HCT116 (cell line): Measurements from ENCODE around the gene THAP11. TPM values are rescaled to one million over a fixed set of nuclear protein-coding genes. Genes with fewer than 3 reads are reported as not detected.
A peak's percentile ranks its signal among the peaks of the same experiment; 100 is the strongest.

Source experiments
- ATAC-seq: fragments of 200-7000 bp; cut with Tn5 transposase; 2 replicates; pipeline ENCODE4 v1.9.1; 2020; ENCODE audit warnings: mild to moderate bottlenecking, moderate library complexity
- BruUV-seq: library from RNA; stranded (reverse); fragments of 400-500 nt; replicated peaks from 2 replicates; lab custom pipeline; 2021; lab: Mats Ljungman, UMichigan
- CTCF ChIA-PET: fragments of 300-600 bp; sonication (Branson Sonifier 250); formaldehyde crosslinking; loops from one replicate; lab custom pipeline; 2021; ENCODE audit warnings: antibody characterized with exemption; lab: Charles Lee
- POLR2A ChIA-PET: fragments of 300-600, 350-600 bp; sonication (Branson Sonifier 250); formaldehyde crosslinking; loops from one replicate; lab custom pipeline; 2021; ENCODE audit warnings: antibody characterized with exemption; lab: Charles Lee
- RAD21 ChIA-PET, 2 experiments: fragments of 300-600 bp; sonication (Branson Sonifier 250); formaldehyde crosslinking; loops; one replicate each; lab custom pipeline; 2023; ENCODE audit warnings: low total read pairs in 2 of 2; ENCODE audit not compliant: uncharacterized antibody in 2 of 2, unreplicated experiment in 2 of 2, low non-redundant PET in 1 of 2; lab: Charles Lee
- DNase-seq: peaks from one replicate; pipeline ENCODE4 v3.0.0-alpha.2; 2010; ENCODE audit warnings: low read depth, low spot score
- H2AFZ ChIP-seq: fragments of 200-600 bp; shearing (Covaris generic), sonication (generic); 2 replicates; pipeline ENCODE4 v1.6.1; 2017; ENCODE audit warnings: low read depth, mixed run types, mixed read lengths, antibody characterized with exemption, low read length; ENCODE audit not compliant: poor library complexity, severe bottlenecking
- H3K27ac ChIP-seq: 2 replicates; pipeline ENCODE4 v1.5.1; 2012; ENCODE audit warnings: low read depth, low read length
- H3K27me3 ChIP-seq: fragments of 200-600 bp; sonication (generic); 2 replicates; pipeline ENCODE4 v1.6.1; 2016; ENCODE audit warnings: mixed run types, low read length, mixed read lengths; ENCODE audit not compliant: insufficient read depth
- H3K36me3 ChIP-seq, 2 experiments: fragments of 200-500 bp in 1 of 2; fragments of 200-600 bp in 1 of 2; sonication (Bioruptor generic) in 1 of 2; sonication (generic) in 1 of 2; 2 replicates each; pipeline versions ENCODE4 v1.5.1 to v1.6.1; 2014 to 2016; ENCODE audit warnings: low read length in 2 of 2, inconsistent platforms in 1 of 2, mixed read lengths in 1 of 2, mixed run types in 1 of 2; ENCODE audit not compliant: insufficient read depth in 2 of 2, control insufficient read depth in 1 of 2
- H3K4me1 ChIP-seq, 2 experiments: fragments of 200-600 bp in 1 of 2; sonication (generic) in 1 of 2; 2 replicates each; pipeline versions ENCODE4 v1.5.1 to v1.6.1; 2012 to 2017; ENCODE audit warnings: low read length in 2 of 2, inconsistent platforms in 1 of 2, mild to moderate bottlenecking in 1 of 2, mixed read lengths in 1 of 2, mixed run types in 1 of 2, moderate library complexity in 1 of 2; ENCODE audit not compliant: insufficient read depth in 2 of 2, control insufficient read depth in 1 of 2
- H3K4me2 ChIP-seq: fragments of 200-600 bp; sonication (generic); 2 replicates; pipeline ENCODE4 v1.6.1; 2017; ENCODE audit warnings: mixed run types, low read length, mixed read lengths
- H3K4me3 ChIP-seq, 2 experiments: fragments of 200-600 bp in 1 of 2; sonication (generic) in 1 of 2; replicated peaks in 1 of 2; 2 replicates each; pipeline ENCODE4 v1.5.1; 2011 to 2016; ENCODE audit warnings: low read length in 2 of 2, control low read depth in 1 of 2, low read depth in 1 of 2, mild to moderate bottlenecking in 1 of 2, mixed read lengths in 1 of 2, mixed run types in 1 of 2
- H3K79me2 ChIP-seq: fragments of 200-600 bp; sonication (generic); 2 replicates; pipeline ENCODE4 v1.6.1; 2017; ENCODE audit warnings: mild to moderate bottlenecking, mixed run types, low read length, moderate library complexity, mixed read lengths; ENCODE audit not compliant: insufficient read depth
- H3K9ac ChIP-seq: fragments of 200-600 bp; sonication (generic); 2 replicates; pipeline ENCODE4 v1.6.1; 2016; ENCODE audit warnings: low read length, mixed read lengths
- H3K9me2 ChIP-seq: fragments of 200-600 bp; sonication (generic), shearing (Covaris generic); 2 replicates; pipeline ENCODE4 v1.6.1; 2017; ENCODE audit warnings: mixed run types, mild to moderate bottlenecking, moderate library complexity; ENCODE audit not compliant: insufficient read depth
- H3K9me3 ChIP-seq, 2 experiments: fragments of 200-500 bp in 1 of 2; fragments of 200-600 bp in 1 of 2; sonication (Bioruptor generic) in 1 of 2; sonication (generic) in 1 of 2; 2 replicates each; pipeline ENCODE4 v1.6.1; 2014 to 2017; ENCODE audit warnings: low read length in 2 of 2, mixed read lengths in 2 of 2, inconsistent platforms in 1 of 2, low read depth in 1 of 2, mild to moderate bottlenecking in 1 of 2, mixed run types in 1 of 2, moderate library complexity in 1 of 2; ENCODE audit not compliant: control insufficient read depth in 1 of 2, insufficient read depth in 1 of 2
- H4K20me1 ChIP-seq: fragments of 200-600 bp; sonication (generic), shearing (Covaris generic); 2 replicates; pipeline ENCODE4 v1.6.1; 2017; ENCODE audit warnings: mixed run types, mild to moderate bottlenecking, moderate library complexity; ENCODE audit not compliant: insufficient read depth
- CBX3 ChIP-seq: IDR thresholded peaks from 2 replicates; pipeline ENCODE4 v1.6.1; 2012; ENCODE audit warnings: low read depth
- EGR1 ChIP-seq: IDR thresholded peaks from 2 replicates; pipeline ENCODE4 v1.6.1; 2012; ENCODE audit warnings: low read depth
- ELF1 ChIP-seq: IDR thresholded peaks from 2 replicates; pipeline ENCODE4 v1.6.1; 2012; ENCODE audit warnings: low read depth, borderline replicate concordance
- EZH2phosphoT487 ChIP-seq: fragments of 200-600 bp; IDR thresholded peaks from 2 replicates; pipeline ENCODE4 v1.6.1; 2018; ENCODE audit warnings: antibody characterized with exemption, borderline replicate concordance
- FOSL1 ChIP-seq: IDR thresholded peaks from 2 replicates; pipeline ENCODE4 v1.6.1; 2012; ENCODE audit warnings: low read depth
- POLR2AphosphoS5 ChIP-seq: IDR thresholded peaks from 2 replicates; pipeline ENCODE4 v1.6.1; 2011; ENCODE audit warnings: mild to moderate bottlenecking, low read depth, low read length, moderate library complexity
- SIN3A ChIP-seq: IDR thresholded peaks from 2 replicates; pipeline ENCODE4 v1.6.1; 2012; ENCODE audit warnings: low read depth
- SP1 ChIP-seq: IDR thresholded peaks from 2 replicates; pipeline ENCODE4 v1.6.1; 2012; ENCODE audit warnings: low read depth
- SRF ChIP-seq: IDR thresholded peaks from 2 replicates; pipeline ENCODE4 v1.6.1; 2012; ENCODE audit warnings: low read depth
- ZNF274 ChIP-seq: fragments of 200-500 bp; sonication (Bioruptor generic); IDR thresholded peaks from 2 replicates; pipeline ENCODE4 v1.6.1; 2014; ENCODE audit warnings: mild to moderate bottlenecking, low read depth, low read length, inconsistent platforms
- intact Hi-C: fragments of 100-400 bp; cut with micrococcal nuclease; formaldehyde crosslinking; loops from 2 replicates; pipeline ENCODE4 v1.10.0; 2022
- total RNA-seq: library from RNA; stranded (reverse); gene quantifications from one replicate; pipeline ENCODE4 v1.2.1, GENCODE V29; 2021; ENCODE audit not compliant: unreplicated experiment
- TF ChIP-seq, protein P1 (sequence below): IDR thresholded peaks from 2 replicates; pipeline ENCODE4 v1.6.1; 2012
- TF ChIP-seq, protein P2 (sequence below), 3 experiments: fragments of 200-600 bp in 1 of 3; sonication (generic) in 1 of 3; IDR thresholded peaks in 2 of 3; conservative IDR thresholded peaks in 1 of 3; 2 replicates each; pipeline ENCODE4 v1.5.1; 2012 to 2017; ENCODE audit warnings: low read depth in 2 of 3, low read length in 2 of 3, antibody characterized with exemption in 1 of 3, borderline replicate concordance in 1 of 3, control low read depth in 1 of 3, mild to moderate bottlenecking in 1 of 3, mixed read lengths in 1 of 3, mixed run types in 1 of 3, moderate library complexity in 1 of 3; ENCODE audit not compliant: insufficient read depth in 1 of 3

Gene THAP11
- total RNA-seq, 1 experiment from 2014 or later, result 25.4 TPM

DNA sequence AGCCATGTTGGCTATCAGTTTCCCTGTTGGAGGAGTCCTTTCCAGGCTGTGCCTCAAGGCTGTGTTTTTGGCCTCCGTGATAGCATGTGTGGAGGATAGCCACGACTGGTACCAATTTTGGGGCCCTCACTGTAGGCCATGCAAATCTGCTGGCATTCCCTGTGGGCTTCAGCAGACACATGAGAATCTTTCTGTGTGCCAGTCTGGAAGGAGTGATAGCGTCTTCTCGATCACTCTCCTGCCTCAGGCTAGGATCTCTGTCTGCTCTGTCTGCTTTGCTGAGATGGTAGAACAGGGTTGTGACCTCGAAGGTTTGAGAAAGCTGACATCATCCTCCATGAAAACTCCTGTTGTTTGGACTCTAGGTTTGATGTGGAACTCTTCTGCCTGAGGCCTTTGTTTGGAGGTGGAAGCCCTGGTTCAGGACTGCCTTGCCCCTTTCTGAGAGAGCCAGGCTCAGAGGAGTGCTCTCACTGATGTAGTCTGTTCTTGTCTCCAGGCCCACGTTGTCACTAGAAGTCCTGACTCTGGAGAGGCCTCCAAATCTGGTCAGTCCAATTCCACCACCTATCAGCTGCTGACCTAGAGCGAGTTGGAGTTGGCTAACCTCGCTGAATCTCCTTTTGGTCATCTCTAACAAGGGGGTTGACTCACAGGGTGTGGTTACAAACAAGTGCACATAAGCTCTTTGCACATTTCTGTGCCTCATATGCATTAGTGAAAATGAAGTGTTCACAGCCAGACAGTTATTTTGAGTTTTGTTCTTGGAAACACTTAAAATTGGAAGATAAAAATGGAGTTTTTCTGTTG, 18.7 kb downstream of the THAP11 start:
- H3K4me3 ChIP-seq, result no peak overlapping the region
- intact Hi-C loops, result no loop called here
- POLR2A ChIA-PET, result no interaction called here
- RAD21 ChIA-PET, result no interaction called here
- BruUV-seq, result no TSS peak
- peaks cover 9% of the 10 kb centered on the region; the same call in 1 of the 2 replicates for H4K20me1 ChIP-seq
- H3K4me2 ChIP-seq, result peak overlapping the region; percentile 30
- peaks cover 93% of the 10 kb centered on the region for H3K79me2 ChIP-seq
- CTCF ChIA-PET, result no interaction called here
- ATAC-seq (no peak), DNase-seq (no peak)
- peaks cover under 1 to 23% of the 10 kb centered on the region in 2 experiments; a peak in 1 of 4 replicates for H3K36me3 ChIP-seq
- H3K9ac ChIP-seq, result no peak overlapping the region
- no peak overlapping the region for H3K27ac ChIP-seq
- no peak overlapping the region for H2AFZ ChIP-seq
- no peaks in the 10 kb centered on the region for H3K27me3 ChIP-seq
- peaks cover 17 to 69% of the 10 kb centered on the region in 2 experiments; a peak in 3 of 4 replicates for H3K4me1 ChIP-seq
- no peaks in the 10 kb centered on the region for H3K9me2 ChIP-seq
- TF ChIP-seq POLR2AphosphoS5 (no peak), SRF (no peak), FOSL1 (0 out of 2 replicates have a peak, but pooled peaks have one; percentile 27), EGR1 (no peak), CBX3 (no peak), SIN3A (no peak), ELF1 (no peak), EZH2phosphoT487 (no peak)
- TF ChIP-seq, all 23 proteins: peak for 1
- no peaks in the 10 kb centered on the region for H3K9me3 ChIP-seq

DNA sequence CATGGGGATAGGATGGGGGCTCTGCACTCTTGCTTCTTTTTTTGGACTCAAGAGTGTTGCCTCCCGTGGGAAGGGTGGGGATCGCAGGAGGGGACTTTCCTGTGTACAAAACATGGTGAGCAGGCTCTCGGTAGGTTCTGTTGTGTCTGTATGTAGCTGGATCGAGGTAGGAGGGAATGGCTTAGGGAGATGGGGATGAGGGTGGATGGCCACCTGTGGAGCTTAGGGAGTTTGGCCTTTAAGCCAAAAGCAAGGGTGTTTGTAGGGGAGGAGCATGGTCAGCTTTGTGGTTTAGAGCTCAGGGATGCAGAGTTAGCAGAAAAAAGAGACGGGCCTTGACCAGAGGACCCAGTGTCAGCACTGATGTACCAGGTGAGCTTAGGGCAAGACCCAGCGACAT, 19.8 kb downstream of the THAP11 start:
- DNase-seq (no peak), ATAC-seq (no peak)
- H2AFZ ChIP-seq, result no peak overlapping the region
- H3K9me2 ChIP-seq, result no peaks in the 10 kb centered on the region
- no TSS peak for BruUV-seq
- peaks cover 9% of the 10 kb centered on the region; the same call in 1 of the 2 replicates for H4K20me1 ChIP-seq
- ChIA-PET CTCF (interaction anchor here (0.8 kb wide), 1 partner anchor 341 kb away, joined by 4 read pairs; no protein-coding TSS in a partner anchor), RAD21 (no interaction called here), POLR2A (no interaction called here)
- H3K9me3 ChIP-seq, result no peaks in the 10 kb centered on the region
- H3K4me1 ChIP-seq, result peaks cover 15 to 65% of the 10 kb centered on the region in 2 experiments; a peak in 3 of 4 replicates
- intact Hi-C loops, result no loop called here
- no peaks in the 10 kb centered on the region for H3K27me3 ChIP-seq
- no peak overlapping the region for H3K27ac ChIP-seq
- H3K36me3 ChIP-seq, result peaks cover 6 to 31% of the 10 kb centered on the region in 2 experiments; a peak in 3 of 4 replicates
- no peak overlapping the region for H3K4me3 ChIP-seq
- TF ChIP-seq, protein P1, sequence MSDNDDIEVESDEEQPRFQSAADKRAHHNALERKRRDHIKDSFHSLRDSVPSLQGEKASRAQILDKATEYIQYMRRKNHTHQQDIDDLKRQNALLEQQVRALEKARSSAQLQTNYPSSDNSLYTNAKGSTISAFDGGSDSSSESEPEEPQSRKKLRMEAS, result no peak
- TF ChIP-seq EZH2phosphoT487 (no peak), SP1 (no peak), ZNF274 (no peak)
- TF ChIP-seq, protein P2, sequence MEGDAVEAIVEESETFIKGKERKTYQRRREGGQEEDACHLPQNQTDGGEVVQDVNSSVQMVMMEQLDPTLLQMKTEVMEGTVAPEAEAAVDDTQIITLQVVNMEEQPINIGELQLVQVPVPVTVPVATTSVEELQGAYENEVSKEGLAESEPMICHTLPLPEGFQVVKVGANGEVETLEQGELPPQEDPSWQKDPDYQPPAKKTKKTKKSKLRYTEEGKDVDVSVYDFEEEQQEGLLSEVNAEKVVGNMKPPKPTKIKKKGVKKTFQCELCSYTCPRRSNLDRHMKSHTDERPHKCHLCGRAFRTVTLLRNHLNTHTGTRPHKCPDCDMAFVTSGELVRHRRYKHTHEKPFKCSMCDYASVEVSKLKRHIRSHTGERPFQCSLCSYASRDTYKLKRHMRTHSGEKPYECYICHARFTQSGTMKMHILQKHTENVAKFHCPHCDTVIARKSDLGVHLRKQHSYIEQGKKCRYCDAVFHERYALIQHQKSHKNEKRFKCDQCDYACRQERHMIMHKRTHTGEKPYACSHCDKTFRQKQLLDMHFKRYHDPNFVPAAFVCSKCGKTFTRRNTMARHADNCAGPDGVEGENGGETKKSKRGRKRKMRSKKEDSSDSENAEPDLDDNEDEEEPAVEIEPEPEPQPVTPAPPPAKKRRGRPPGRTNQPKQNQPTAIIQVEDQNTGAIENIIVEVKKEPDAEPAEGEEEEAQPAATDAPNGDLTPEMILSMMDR (IDR thresholded peaks at IDR 0.05 in 2 of 3, conservative IDR thresholded peaks at IDR 0.05 in 1 of 3; ENCODE audit: borderline replicate concordance in 1 of 3, insufficient read depth in 1 of 3, low read depth in 2 of 3, low read length in 2 of 3), result no peak
- no peak overlapping the region; the same call in 1 of the 2 replicates for H3K4me2 ChIP-seq
- H3K9ac ChIP-seq, result no peak overlapping the region
- peaks cover 92% of the 10 kb centered on the region for H3K79me2 ChIP-seq
